Epithelial cell of esophagus (primary cell): Measurements from ENCODE around the gene EHD3.

Experiments used
- DNase-seq: peaks from one replicate; pipeline ENCODE4 v3.0.0; 2010; ENCODE audit warnings: low read depth
- H3K4me3 ChIP-seq: 2 replicates; pipeline ENCODE4 v1.5.1; 2011; ENCODE audit warnings: mild to moderate bottlenecking, low read length, control low read depth
- CTCF ChIP-seq: IDR thresholded peaks from 2 replicates; pipeline ENCODE4 v1.5.1; 2011; ENCODE audit warnings: low read depth, mild to moderate bottlenecking, low read length, control low read depth, inconsistent platforms; ENCODE audit not compliant: insufficient read depth; ENCODE audit errors: missing control alignments

Gene EHD3

GRCh38 chr2:31192851-31193392 lies 41.0 kb upstream of the EHD3 start:
- no peak for DNase-seq
- no peak for TF ChIP-seq CTCF
- H3K4me3 ChIP-seq = no peak overlapping the region

- DNase-seq = no peak
- TF ChIP-seq CTCF = no peak
- H3K4me3 ChIP-seq = no peak overlapping the region
These were observed 40.1 kb upstream of the EHD3 start for GRCh38 chr2:31193806-31194205.

GRCh38 chr2:31196622-31197021 lies 37.3 kb upstream of the EHD3 start:
- no peak for TF ChIP-seq CTCF
- H3K4me3 ChIP-seq = no peak overlapping the region
- DNase-seq = peak; percentile 65

- DNase-seq = peak; percentile 60
- H3K4me3 ChIP-seq = no peak overlapping the region
- no peak for TF ChIP-seq CTCF
These were observed 36.8 kb upstream of the EHD3 start for GRCh38 chr2:31197166-31197565.

- H3K4me3 ChIP-seq = no peak overlapping the region
- TF ChIP-seq CTCF = no peak
- DNase-seq = no peak
These were observed 36.3 kb upstream of the EHD3 start for GRCh38 chr2:31197669-31198068.

GRCh38 chr2:31199206-31199605 lies 34.7 kb upstream of the EHD3 start:
- no peak for TF ChIP-seq CTCF
- no peak overlapping the region for H3K4me3 ChIP-seq
- no peak for DNase-seq

- TF ChIP-seq CTCF = no peak
- no peak for DNase-seq
- H3K4me3 ChIP-seq = no peak overlapping the region
These were observed 33.0 kb upstream of the EHD3 start for GRCh38 chr2:31200972-31201371.
